CD4-positive, alpha-beta T cell treated with Interferon gamma for 1 hour (primary cell): ENCODE data around the gene SMURF1.
"Not testable (repeated sequence)": the region's sequence is repeated elsewhere in the genome, so short reads cannot be mapped to it uniquely, and the experiment has no call there.

Source experiments
- DNase-seq: peaks from one replicate; pipeline ENCODE4 v3.0.0-alpha.2; 2020

The SMURF1 gene

DNA sequence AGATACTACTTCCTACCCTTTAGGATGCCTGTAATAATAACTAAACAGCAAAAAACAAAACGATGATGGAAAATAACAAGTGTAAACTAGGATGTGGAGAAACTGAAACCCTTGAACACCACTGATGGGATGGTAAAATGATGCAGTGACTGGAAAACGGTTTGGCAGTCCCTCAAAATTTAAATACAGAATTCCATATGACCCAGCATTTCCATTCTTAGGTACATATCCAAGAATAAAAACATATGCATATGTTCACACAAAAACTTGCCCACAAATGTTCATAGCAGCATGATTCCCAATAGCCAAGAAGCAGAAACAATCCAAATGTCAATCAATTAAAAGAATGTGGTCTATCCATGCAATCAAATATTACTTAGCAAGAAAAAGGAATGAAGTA is 25.8 kb downstream of the SMURF1 start:
- no peak for DNase-seq

DNA sequence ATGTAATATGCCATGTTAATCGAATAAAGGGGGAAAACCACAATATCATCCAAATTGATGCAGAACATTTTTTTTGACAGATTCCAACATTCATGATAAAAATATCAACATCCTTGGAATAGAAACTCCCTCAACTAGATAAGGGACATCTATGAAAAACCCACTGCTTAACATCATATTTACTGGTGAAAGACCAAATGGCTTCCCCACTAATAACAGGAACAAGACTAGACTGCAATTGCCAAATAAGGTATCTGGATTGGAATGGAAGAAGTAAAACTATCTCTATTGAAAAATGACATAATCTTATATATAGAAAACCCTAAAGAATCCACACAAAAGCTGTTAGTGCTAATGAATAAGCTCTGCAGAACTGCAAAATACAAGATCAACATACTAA is 27.8 kb downstream of the SMURF1 start:
- no peak for DNase-seq

DNA sequence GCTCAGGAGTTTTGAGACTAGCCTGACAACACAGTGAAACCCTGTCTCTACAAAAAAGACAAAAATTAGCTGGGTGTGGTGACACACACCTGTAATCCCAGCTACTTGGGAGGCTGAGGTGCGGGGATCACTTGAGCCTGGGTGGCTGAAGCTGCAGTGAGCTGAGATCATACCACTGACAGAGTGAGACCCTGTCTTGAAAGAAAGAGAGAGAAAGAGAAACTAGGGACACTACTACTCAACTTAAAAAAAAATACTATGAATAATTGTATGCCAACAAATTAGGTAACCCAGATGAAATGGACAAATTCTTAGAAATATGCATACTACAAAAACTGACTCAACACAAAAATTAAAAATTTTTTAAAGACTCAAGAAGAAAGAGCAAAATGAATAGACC is 28.5 kb downstream of the SMURF1 start:
- no peak for DNase-seq

DNA sequence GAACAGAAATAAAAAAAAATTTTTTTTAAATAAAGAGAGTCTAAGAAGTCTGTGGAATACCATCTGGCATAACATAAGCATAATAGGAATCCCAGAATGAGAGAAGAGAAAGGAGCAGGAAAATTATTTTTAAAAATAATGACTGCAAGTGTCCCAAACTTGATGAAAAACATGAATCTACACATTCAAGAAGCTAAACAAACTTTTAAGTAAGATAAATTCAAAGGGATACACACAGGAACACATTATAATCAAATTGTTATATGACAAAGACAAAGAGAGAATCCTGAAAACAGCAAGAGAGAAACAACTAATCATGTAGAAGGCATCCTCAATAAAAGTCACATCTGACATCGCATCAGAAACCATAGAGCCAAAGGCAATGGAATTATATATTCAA is 30.9 kb downstream of the SMURF1 start:
- DNase-seq: no peak

DNA sequence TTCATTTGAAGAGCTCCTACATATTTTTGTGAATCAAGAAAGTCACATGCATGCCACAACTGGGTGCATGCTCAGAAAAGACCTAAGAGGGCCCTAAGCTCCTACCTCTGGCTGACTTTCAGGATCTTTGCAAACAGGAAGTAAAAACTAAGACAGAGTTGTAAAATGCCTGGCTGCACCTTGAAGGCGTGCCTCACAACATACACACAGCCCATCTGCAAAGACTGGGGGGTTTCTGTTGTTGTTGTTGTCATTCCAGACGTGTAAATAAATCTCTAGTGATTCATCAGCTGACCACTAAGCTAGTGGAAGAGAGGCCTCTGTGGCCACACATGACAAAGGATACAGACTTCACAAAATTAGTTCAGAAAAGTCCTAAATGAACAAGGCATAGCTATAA is 31.8 kb downstream of the SMURF1 start:
- no peak for DNase-seq

DNA sequence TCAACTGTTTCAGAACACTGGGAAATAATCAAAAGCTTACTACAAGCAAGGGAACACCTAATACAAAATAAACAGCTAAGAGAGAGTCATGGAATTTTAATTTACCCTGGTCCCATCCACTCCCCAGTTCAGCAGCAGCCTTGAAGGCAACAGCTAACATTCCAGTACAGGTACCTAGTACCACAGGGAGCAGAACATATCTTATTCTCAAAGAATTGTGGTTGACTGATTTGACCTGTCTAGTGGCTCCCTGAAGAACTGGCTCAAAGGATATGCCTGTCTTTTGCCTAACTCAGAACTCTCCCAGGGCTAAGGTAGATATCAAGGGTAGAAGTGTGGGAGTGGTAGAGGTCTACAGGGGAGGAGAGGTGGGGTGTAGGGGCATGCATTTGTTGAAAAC is 32.3 kb downstream of the SMURF1 start:
- no peak for DNase-seq

DNA sequence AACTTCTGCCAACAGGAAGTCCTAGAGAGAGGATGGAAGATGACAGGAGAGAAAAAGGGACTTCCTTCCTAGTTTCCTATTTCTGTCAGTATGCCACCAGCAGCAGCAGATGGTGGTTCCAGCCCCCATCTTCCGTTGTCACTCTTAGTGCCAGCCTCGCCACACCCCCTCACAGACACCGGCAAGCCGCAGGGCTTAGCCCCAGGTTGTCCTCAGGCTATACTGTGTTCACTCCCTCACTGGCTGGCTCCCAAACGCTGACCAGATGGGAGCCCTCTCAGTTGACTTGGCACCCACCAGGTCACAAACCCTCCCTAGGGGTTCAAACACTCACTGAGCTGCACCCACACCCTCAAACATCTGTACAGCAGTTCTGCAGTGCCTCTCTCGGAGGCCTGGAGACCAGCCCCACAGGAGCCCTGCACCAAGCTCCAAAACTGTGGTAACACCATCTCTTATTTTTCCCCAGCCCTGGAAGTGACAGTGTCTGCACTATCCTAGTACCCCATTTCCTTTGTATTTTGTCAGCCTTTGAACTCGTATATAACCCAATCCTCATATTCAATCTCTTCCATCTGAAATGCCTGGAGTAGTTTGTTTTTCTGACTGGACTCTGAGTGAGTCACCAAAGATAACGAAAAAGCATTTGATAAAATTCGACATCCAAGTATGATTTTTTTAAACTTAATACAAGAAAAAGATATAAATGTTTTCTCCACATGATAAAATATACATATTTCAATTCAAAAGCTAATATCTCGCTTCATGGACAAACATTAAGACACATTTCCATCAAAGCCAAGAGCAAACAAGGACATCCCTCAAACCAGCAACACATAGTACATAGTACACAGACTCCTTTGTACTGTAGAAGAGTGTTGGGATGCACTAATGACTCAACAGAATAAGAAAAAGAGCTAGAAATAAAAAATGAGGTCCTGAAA is 34.5 kb downstream of the SMURF1 start:
- no peak for DNase-seq

DNA sequence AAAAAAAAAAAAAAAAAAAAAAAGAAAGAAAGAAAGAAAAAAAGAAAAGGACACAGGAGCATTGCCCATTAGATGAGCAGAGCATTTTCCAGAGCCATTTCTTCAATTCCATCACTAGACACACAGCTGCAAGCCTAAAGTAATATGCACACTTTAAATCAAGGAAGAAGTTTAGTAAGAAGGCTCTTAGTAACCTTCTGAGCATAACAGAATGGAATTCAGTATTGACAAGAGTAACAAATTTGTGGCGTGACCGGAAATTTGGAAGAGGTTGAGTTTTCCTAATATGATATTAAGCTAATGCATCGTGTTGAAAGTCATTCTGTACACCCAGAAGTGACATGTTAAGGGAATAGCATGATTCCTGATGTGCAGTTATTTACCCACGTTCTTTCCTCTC is 35.3 kb downstream of the SMURF1 start:
- no peak for DNase-seq

DNA sequence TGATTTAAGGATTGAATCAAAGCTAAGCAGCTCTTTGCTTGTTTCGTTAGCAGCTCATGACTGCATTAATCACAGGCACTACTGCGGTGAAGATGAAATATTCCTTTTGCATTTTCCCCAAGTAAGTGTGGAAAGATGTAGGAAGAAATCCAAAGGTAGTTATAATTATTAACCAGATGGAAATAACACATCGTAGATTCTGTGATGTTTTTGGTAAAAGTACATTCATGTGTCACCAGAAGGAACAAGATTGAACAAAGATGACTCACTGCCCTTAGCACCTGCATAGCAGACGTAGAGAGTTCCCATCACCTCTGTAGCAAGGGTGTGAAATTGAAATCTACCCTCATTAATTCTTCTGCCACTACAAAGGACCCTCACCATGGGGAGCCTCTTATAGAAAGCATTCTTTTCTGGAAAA is 37.1 kb downstream of the SMURF1 start:
- no peak for DNase-seq

DNA sequence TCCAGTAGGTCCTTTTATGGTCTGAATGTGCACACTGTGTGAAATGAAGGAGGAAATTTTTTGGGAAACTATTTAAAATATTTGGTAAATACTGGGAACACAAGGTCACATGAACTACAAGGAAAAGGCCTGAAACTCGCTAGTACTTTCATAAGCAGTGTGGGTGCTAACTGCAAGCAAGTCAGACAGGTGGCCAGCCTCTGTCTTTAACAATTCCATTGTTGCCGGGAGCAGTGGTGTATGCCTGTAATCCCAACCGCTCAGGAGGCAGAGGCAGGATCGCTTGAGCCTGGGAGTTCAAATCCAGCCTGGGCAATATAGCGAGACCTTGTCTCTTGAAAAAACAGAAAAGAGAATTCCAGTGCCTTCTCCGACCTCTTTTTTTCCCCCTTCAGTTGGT is 37.5 kb downstream of the SMURF1 start:
- no peak for DNase-seq

DNA sequence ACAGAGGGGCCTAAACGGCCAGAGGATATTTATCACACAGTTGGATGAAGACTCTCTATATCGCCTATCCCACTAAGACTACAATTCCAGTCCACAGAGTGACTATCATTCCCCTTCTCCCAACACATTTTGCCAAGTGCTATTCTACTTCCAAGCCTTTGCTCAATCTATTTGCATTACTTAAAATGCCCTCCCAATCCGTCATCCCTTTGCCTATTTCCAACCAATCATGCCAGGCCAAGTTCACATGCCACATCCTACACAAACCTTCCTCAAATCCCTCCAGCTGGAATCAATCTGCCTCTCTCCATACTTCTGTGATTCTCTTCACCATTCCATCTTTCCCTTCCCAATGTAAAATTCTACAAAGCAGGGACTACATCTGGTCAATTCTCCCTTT is 38.2 kb downstream of the SMURF1 start:
- no peak for DNase-seq

DNA sequence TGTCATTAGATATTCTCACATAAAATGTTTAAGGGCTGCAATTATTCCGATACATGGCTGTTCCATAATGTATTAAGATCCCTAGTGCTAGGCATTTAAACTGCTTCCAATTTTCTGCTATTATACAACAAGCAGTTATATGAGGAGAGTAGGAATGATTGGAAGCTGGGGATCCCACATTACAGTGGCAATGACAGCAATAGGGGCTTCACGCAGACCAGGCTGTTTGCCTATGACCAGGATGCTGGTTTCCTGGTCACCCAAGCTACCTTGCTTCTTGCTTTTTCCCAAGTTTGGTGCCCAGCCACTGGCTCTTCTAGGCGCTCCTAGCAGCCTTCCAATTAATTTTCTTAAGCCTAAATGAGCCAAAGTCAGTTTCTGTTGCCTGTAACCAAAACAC is 39.3 kb downstream of the SMURF1 start:
- no peak for DNase-seq

DNA sequence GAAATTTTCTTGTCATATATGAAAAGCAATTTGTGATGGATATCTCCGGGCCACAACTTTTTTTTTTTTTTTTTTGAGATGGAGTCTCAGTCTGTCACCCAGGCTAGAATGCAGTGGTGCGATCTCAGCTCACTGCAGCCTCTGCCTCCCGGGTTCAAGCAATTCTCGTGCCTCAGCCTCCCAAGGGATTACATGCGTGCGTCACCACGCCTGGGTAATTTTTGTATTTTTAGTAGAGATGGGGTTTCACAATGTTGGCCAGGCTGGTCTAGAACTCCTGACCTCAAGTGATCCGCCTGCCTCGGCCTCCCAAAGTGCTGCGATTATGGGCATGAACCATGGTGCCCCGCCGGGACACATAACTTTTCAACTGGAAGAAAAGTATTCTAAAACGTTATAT is 40.1 kb downstream of the SMURF1 start:
- not testable (repeated sequence) for DNase-seq

DNA sequence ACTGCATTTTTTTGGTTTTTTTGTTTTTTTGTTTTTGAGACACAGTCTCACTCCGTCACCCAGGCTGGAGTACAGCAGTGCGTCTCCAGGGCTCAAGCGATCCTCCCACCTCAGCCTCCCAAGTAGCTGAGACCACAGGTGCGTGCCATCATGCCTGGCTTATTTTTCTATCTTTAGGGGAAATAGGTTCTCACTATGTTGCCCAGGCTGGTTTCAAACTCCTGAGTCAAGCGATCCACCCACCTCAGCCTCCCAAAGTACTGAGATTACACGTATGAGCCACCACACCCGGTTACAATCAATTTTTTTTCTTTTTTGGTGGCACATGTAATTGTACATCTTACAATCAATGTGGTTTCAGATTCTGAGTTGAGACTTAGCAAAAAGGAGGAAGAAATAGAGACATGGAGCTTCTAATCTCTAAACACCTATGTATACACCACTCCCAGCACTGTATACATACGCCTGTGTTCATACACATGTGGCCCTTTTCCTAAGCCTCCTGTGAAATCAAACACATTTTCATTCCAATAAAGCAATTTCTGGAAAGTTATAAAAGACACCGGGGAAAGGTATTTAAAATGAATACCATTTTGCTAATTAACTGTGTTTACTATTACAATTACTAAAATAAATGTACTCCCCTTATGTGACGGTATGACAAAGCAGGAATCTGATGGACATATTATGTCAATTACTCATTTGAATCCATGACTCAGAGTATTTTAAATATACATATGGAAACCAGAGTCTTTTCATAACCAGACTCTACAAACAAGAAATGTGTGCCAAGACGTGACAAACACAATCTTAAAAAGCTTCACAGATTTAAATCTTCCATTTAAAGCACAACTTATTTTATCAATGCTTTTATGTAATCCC is 40.9 kb downstream of the SMURF1 start:
- no peak for DNase-seq

DNA sequence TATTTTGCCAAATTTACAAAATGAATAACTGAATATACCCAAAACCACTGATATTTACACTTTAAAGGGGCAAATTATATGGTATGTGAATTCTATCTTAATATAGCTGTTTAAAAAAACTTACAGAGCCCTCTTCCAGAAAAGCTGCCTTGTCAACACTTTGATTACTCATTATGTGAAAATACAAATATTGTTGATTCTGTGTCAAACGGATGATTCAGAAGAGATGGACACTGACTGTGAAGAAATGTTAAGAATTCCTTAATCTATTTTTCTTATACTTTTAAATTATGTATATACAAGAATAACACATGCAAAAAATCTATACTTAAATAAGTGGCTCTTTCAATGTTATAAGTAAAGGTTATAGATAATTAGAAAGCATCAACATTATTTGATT is 41.5 kb downstream of the SMURF1 start:
- no peak for DNase-seq

DNA sequence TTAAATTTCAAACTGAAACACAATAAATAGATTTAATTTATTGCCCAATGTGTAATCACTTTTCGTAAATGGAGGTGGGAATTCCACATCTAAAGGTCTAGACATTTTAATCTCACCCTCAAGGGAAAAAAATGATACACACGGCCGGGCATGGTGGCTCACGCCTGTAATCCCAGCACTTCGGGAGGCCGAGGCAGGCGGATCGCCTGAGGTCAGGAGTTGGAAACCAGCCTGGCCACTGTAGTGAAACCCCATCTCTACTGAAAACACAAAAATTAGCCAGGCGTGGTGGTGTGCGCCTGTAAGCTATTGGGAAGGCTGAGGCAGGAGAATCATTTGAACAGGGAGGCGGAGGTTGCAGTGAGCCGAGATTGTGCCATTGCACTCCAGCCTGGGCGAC is 42.4 kb downstream of the SMURF1 start:
- DNase-seq: not testable (repeated sequence)

DNA sequence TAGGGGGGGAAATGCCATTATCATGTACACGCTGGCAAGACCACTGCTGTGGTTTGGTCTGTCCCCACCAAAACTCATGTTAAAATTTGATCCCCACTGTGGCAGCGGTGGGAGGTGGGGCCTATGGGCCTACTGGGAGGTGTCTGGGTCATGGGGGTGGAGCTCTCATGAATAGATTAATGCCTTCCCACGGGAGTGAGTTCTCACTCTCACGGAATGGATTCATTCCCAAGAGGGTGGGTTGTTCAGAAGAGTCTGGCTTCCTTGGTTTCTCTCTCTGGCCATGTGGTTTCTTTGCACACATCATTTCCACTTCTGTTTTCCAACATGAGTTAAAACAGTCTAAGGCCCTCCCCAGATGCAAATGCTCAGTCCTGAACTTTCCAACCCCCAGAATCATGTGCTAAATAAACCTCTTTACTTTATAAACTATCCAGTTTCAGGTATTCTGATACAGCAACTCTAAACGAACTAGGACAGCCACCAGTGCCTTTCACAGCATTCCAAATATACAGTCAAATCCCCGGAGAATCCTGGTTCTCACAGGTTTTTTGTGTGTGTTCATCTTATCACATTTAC is 44.3 kb downstream of the SMURF1 start:
- no peak for DNase-seq

DNA sequence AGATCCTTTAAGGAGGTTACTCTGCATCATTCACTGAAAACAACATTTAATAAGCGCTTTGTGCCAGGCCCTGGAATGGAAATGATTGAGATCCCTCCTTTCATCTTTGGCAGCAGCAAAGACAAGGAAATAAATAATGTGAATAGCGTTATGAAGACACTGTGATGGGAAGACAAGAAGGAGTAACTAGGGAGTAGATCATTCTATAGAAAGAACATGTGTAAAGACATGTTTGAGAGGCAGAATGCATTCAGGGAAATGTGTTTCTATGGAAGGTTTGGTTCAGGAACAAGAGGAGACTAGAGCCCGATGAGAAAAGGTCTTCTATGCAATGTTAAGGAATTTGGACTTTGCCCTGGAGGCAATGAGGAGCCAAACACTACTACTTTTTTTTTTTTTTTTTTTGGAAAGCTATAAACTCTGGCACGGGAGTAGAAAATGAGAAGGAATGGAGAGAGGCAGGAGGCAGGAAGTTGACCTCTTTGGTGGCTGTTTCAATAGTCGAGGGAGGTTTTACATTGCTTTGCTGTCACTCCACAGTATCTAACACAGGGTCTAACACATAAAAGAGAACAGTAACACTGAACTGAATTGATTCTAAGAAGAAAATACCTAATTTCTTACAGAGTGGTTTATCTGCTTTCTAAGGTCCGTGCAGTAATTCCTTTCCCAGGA is 44.9 kb downstream of the SMURF1 start:
- no peak for DNase-seq

DNA sequence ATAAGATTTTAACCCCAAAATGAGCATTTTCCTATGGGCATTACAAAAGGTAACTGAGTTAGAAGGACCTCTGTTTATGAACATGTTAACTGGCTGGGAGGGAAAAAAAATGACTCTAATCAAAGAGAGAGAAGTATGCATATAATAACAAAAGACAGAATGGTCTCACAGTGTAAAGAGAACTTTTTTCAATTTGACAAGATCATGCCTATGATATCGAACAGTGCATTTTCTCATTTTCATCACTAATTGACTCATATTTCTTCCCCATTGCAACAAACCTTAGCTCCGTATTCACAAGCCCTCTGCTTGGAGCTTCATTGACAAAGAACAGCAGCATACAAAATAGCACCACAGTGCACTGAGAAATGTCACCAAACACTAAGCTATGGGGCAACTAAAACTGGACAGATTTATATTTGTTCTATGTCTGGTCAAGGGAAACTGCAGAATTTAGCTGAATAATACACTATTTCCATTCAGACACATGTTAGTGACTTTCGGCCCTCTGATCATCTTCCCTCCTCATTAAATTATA is 45.6 kb downstream of the SMURF1 start:
- no peak for DNase-seq

DNA sequence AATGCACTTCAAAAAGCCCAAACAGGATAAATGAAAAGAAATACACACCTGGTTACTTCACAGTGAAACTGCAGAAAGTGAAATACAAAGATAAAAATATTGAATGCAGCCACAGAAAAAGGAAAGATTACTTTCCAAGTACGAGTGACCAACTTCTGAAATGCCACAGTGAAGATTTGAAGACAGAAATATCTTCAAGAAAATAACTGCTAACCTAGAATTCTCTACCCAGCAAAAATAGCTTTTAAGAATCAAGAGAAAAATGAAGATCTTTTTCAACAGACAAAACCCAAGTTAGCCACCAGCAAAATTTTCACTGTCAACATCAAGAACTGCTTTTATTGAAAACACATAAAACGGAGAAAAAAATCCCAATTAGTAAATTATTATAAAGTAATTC is 46.2 kb downstream of the SMURF1 start:
- DNase-seq: no peak

DNA sequence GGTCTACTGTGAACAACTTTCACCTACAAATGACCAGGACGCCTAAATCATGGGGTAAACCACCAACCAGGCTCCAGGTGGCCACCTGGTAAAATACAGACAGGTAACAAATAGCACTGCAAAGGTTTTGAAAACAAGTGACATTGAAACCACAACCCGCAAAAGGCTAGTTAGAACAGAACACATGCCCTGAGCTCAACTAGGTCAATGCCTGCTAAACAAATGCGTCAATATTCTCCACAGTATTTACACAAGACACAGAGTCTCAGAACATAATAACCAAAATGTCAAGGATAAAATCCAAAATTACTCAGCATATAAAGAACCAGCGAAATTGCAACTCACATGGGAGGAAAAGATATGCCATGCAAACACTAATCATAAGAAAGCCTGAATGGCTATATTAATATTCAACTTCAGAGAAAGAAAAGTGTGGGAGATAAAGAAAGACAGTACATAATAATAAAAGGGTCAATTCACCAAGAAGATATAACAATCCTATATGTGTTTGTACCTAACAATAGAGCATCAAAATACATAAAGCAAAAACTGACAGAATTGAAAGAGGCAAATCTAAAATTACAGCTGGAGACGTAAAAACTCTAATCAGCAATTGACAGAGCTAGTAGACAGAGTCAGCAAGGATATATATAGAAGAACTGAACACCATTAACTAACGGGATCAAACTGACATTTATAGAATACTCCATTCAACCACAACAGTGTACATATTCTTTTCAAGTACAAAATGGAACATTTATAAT is 47.6 kb downstream of the SMURF1 start:
- DNase-seq: no peak

DNA sequence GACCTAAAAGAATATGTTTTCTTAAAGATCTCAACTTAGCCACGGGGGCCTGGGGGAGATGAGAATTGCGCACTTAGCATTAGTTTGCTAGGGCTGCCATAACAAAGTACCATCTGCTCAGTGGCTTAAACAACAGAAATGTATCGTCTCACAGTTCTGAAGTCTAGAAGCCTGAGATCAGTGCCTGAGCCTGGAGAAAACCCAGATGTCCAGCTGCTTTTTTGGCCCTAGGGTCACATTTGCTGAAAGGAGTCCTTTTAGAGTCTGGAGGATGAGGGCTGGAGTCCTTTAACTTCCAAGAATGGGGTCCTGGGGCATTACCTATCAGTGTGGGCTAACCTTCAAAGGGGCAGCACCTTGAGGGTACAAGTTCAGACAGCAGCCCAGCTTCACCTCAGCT is 48.2 kb downstream of the SMURF1 start:
- DNase-seq: no peak
